Measurements from ENCODE around the gene XRCC5. TPM values are rescaled to one million over a fixed set of nuclear protein-coding genes. Genes with fewer than 3 reads are reported as not detected.

Gene XRCC5
- total RNA-seq, 1 experiment from 2014 or later, result 322 TPM

DNA sequence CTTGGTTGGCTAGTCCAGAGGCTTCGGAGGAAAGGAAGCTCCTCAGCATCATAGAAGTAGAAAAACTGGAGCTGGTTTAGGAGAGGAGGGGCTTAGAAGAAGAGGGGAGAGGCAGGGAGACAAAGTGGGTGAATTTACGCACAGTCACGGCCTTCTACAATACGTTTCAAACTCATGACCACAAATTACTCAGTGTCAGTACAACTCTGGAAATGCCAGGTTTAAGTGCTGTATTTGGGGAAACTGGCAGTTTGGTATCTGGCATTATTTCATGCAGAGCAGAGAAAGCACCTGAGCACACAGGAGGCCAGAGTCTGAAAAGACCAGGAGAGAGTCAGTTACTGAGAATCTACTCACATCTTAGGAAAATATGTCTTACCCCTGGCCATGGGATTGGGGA lies 55.4 kb downstream of the XRCC5 start:
- CTCF ChIA-PET, result no interaction called here
- Histone ChIP-seq H3K36me3 (ENCODE audit: control insufficient read depth, insufficient read depth, low read length) (peaks cover 66% of the 10 kb centered on the region), H3K27ac (ENCODE audit: low read length) (no peak overlapping the region), H3K27me3 (ENCODE audit: control insufficient read depth, insufficient read depth, low read length) (no peaks in the 10 kb centered on the region), H3K9me3 (ENCODE audit: control insufficient read depth, insufficient read depth, low read depth, low read length) (no peaks in the 10 kb centered on the region), H3K4me3 (ENCODE audit: low read depth in 2 of 2, low read length in 2 of 2) (no peak overlapping the region), H3K4me1 (ENCODE audit: control insufficient read depth, insufficient read depth, low read length) (no peaks in the 10 kb centered on the region)
- intact Hi-C loops (cut with micrococcal nuclease; ENCODE audit: unreplicated experiment), result no loop called here
- DNase-seq (ENCODE audit: low read depth, low spot score), result no peak
- ATAC-seq, result no peak
- in situ Hi-C loops (cut with HindIII; ENCODE audit: low pct_unique_long_range_greater_than_20kb, low sequenced_read_pairs), result no loop called here
- POLR2A ChIA-PET, result no interaction called here
- no peak for TF ChIP-seq POLR2AphosphoS5 (IDR thresholded peaks at IDR 0.05; ENCODE audit: low read depth, low read length)
- BruUV-seq (replicated peaks), result TSS peak; percentile 3

- no peaks in the 10 kb centered on the region for H3K27me3 ChIP-seq (ENCODE audit: control insufficient read depth, insufficient read depth, low read length)
- no peak overlapping the region for H3K4me3 ChIP-seq (ENCODE audit: low read depth in 2 of 2, low read length in 2 of 2)
- H3K27ac ChIP-seq (ENCODE audit: low read length), result no peak overlapping the region
- no peaks in the 10 kb centered on the region for H3K9me3 ChIP-seq (ENCODE audit: control insufficient read depth, insufficient read depth, low read depth, low read length)
- peaks cover 58% of the 10 kb centered on the region for H3K36me3 ChIP-seq (ENCODE audit: control insufficient read depth, insufficient read depth, low read length)
- ATAC-seq, result no peak
- BruUV-seq (replicated peaks), result no TSS peak
- intact Hi-C loops (cut with micrococcal nuclease; ENCODE audit: unreplicated experiment) (no loop called here), in situ Hi-C loops (cut with HindIII; ENCODE audit: low pct_unique_long_range_greater_than_20kb, low sequenced_read_pairs) (no loop called here)
- DNase-seq (ENCODE audit: low read depth, low spot score), result no peak
- ChIA-PET POLR2A (no interaction called here), CTCF (no interaction called here)
- no peaks in the 10 kb centered on the region for H3K4me1 ChIP-seq (ENCODE audit: control insufficient read depth, insufficient read depth, low read length)
- TF ChIP-seq, protein P1, sequence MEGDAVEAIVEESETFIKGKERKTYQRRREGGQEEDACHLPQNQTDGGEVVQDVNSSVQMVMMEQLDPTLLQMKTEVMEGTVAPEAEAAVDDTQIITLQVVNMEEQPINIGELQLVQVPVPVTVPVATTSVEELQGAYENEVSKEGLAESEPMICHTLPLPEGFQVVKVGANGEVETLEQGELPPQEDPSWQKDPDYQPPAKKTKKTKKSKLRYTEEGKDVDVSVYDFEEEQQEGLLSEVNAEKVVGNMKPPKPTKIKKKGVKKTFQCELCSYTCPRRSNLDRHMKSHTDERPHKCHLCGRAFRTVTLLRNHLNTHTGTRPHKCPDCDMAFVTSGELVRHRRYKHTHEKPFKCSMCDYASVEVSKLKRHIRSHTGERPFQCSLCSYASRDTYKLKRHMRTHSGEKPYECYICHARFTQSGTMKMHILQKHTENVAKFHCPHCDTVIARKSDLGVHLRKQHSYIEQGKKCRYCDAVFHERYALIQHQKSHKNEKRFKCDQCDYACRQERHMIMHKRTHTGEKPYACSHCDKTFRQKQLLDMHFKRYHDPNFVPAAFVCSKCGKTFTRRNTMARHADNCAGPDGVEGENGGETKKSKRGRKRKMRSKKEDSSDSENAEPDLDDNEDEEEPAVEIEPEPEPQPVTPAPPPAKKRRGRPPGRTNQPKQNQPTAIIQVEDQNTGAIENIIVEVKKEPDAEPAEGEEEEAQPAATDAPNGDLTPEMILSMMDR (IDR thresholded peaks at IDR 0.05), result no peak
- no peak for TF ChIP-seq SIN3A (IDR thresholded peaks at IDR 0.05; ENCODE audit: borderline replicate concordance, insufficient read depth, low read depth, low read length)
- TF ChIP-seq, protein P2, sequence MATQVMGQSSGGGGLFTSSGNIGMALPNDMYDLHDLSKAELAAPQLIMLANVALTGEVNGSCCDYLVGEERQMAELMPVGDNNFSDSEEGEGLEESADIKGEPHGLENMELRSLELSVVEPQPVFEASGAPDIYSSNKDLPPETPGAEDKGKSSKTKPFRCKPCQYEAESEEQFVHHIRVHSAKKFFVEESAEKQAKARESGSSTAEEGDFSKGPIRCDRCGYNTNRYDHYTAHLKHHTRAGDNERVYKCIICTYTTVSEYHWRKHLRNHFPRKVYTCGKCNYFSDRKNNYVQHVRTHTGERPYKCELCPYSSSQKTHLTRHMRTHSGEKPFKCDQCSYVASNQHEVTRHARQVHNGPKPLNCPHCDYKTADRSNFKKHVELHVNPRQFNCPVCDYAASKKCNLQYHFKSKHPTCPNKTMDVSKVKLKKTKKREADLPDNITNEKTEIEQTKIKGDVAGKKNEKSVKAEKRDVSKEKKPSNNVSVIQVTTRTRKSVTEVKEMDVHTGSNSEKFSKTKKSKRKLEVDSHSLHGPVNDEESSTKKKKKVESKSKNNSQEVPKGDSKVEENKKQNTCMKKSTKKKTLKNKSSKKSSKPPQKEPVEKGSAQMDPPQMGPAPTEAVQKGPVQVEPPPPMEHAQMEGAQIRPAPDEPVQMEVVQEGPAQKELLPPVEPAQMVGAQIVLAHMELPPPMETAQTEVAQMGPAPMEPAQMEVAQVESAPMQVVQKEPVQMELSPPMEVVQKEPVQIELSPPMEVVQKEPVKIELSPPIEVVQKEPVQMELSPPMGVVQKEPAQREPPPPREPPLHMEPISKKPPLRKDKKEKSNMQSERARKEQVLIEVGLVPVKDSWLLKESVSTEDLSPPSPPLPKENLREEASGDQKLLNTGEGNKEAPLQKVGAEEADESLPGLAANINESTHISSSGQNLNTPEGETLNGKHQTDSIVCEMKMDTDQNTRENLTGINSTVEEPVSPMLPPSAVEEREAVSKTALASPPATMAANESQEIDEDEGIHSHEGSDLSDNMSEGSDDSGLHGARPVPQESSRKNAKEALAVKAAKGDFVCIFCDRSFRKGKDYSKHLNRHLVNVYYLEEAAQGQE (IDR thresholded peaks at IDR 0.05; ENCODE audit: insufficient read depth in 1 of 2, low read depth in 2 of 2, low read length in 1 of 2), result no peak
- TF ChIP-seq POLR2AphosphoS5 (IDR thresholded peaks at IDR 0.05; ENCODE audit: low read depth, low read length), result no peak
- no peak for TF ChIP-seq TCF7L2 (IDR thresholded peaks at IDR 0.05; ENCODE audit: low read depth, low read length)
These were observed 56.6 kb downstream of the XRCC5 start for GRCh38 chr2:216165711-216166110.

DNA sequence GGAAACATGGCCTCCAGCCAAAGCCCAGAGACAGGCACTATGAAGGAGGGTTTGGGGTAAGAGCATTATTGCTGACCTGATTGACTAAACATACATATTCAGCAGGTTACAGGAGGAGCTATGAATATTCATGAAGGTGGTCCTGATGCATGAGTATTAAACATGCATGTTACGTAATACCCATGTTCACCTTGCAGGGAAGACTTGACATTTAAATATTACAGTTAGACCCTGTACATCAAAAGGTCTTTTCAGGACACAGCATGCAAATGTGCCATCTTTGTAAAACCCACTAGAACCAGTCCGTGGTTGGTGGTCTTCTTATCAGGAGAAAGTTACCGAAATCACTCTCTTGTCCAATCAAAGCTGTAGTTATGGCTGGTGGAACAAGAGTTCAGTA lies 59.9 kb downstream of the XRCC5 start:
- ChIA-PET CTCF (no interaction called here), POLR2A (no interaction called here)
- BruUV-seq (replicated peaks), result no TSS peak
- Histone ChIP-seq H3K4me3 (ENCODE audit: low read depth in 2 of 2, low read length in 2 of 2) (no peak overlapping the region), H3K27me3 (ENCODE audit: control insufficient read depth, insufficient read depth, low read length) (no peaks in the 10 kb centered on the region), H3K9me3 (ENCODE audit: control insufficient read depth, insufficient read depth, low read depth, low read length) (no peaks in the 10 kb centered on the region), H3K4me1 (ENCODE audit: control insufficient read depth, insufficient read depth, low read length) (no peaks in the 10 kb centered on the region), H3K27ac (ENCODE audit: low read length) (no peak overlapping the region), H3K36me3 (ENCODE audit: control insufficient read depth, insufficient read depth, low read length) (peaks cover 64% of the 10 kb centered on the region)
- TF ChIP-seq POLR2AphosphoS5 (IDR thresholded peaks at IDR 0.05; ENCODE audit: low read depth, low read length) (no peak), SIN3A (IDR thresholded peaks at IDR 0.05; ENCODE audit: borderline replicate concordance, insufficient read depth, low read depth, low read length) (no peak), TCF7L2 (IDR thresholded peaks at IDR 0.05; ENCODE audit: low read depth, low read length) (no peak)
- TF ChIP-seq, protein P1 (IDR thresholded peaks at IDR 0.05), result no peak
- TF ChIP-seq, protein P2 (IDR thresholded peaks at IDR 0.05; ENCODE audit: insufficient read depth in 1 of 2, low read depth in 2 of 2, low read length in 1 of 2), result no peak
- ATAC-seq (no peak), DNase-seq (ENCODE audit: low read depth, low spot score) (no peak)
- intact Hi-C loops (cut with micrococcal nuclease; ENCODE audit: unreplicated experiment) (no loop called here), in situ Hi-C loops (cut with HindIII; ENCODE audit: low pct_unique_long_range_greater_than_20kb, low sequenced_read_pairs) (no loop called here)
